ENCODE results near the gene CCNG1.

CCNG1 gene

GRCh38 chr5:163439092-163439425, 1.7 kb downstream of the CCNG1 start:
- Histone ChIP-seq H3K9ac (ENCODE audit: low read depth, low read length, poor library complexity, severe bottlenecking) (peak overlapping the region; percentile 97), H3K79me2 (ENCODE audit: insufficient read depth, low read length) (peaks cover 46% of the 10 kb centered on the region), H3K9me2 (replicated peaks; ENCODE audit: low read depth, low read length) (no peaks in the 10 kb centered on the region), H3K4me3 (ENCODE audit: low read length, poor library complexity, severe bottlenecking) (peak overlapping the region; percentile 93), H3F3A (ENCODE audit: low read depth) (no peaks in the 10 kb centered on the region), H3K27me3 (ENCODE audit: insufficient read depth, low read length, poor library complexity, severe bottlenecking) (no peaks in the 10 kb centered on the region), H2AFZ (ENCODE audit: low read length) (no peak overlapping the region), H3K36me3 (ENCODE audit: insufficient read depth, low read length) (peaks cover 11% of the 10 kb centered on the region; the same call in 1 of the 2 replicates), H3K4me1 (ENCODE audit: insufficient read depth, low read length, poor library complexity, severe bottlenecking) (peaks cover 22% of the 10 kb centered on the region), H3K4me2 (ENCODE audit: low read depth, low read length, poor library complexity, severe bottlenecking) (peak overlapping the region; percentile 91), H4K20me1 (ENCODE audit: insufficient read depth, low read length, poor library complexity, severe bottlenecking) (peaks cover 21% of the 10 kb centered on the region), H3K9me3 (ENCODE audit: insufficient read depth, low read depth, low read length) (no peaks in the 10 kb centered on the region)
- no peak for TF ChIP-seq EZH2phosphoT487 (IDR thresholded peaks at IDR 0.05; ENCODE audit: borderline replicate concordance)
- TF ChIP-seq CTCF (conservative IDR thresholded peaks at IDR 0.05; ENCODE audit: low read length): no peak

GRCh38 chr5:163440954-163441353, 3.6 kb downstream of the CCNG1 start:
- Histone ChIP-seq H3K27me3 (ENCODE audit: insufficient read depth, low read length, poor library complexity, severe bottlenecking) (no peaks in the 10 kb centered on the region), H4K20me1 (ENCODE audit: insufficient read depth, low read length, poor library complexity, severe bottlenecking) (peaks cover 21% of the 10 kb centered on the region), H3K79me2 (ENCODE audit: insufficient read depth, low read length) (peaks cover 46% of the 10 kb centered on the region), H3K9ac (ENCODE audit: low read depth, low read length, poor library complexity, severe bottlenecking) (peak overlapping the region; percentile 97), H3K9me2 (replicated peaks; ENCODE audit: low read depth, low read length) (no peaks in the 10 kb centered on the region), H3K9me3 (ENCODE audit: insufficient read depth, low read depth, low read length) (no peaks in the 10 kb centered on the region), H3K4me3 (ENCODE audit: low read length, poor library complexity, severe bottlenecking) (peak overlapping the region; percentile 93), H3K4me1 (ENCODE audit: insufficient read depth, low read length, poor library complexity, severe bottlenecking) (peaks cover 18% of the 10 kb centered on the region), H3K36me3 (ENCODE audit: insufficient read depth, low read length) (peaks cover 11% of the 10 kb centered on the region; the same call in 1 of the 2 replicates), H3F3A (ENCODE audit: low read depth) (no peaks in the 10 kb centered on the region), H3K4me2 (ENCODE audit: low read depth, low read length, poor library complexity, severe bottlenecking) (peak overlapping the region; percentile 91), H2AFZ (ENCODE audit: low read length) (no peak overlapping the region)
- TF ChIP-seq EZH2phosphoT487 (IDR thresholded peaks at IDR 0.05; ENCODE audit: borderline replicate concordance) (no peak), CTCF (conservative IDR thresholded peaks at IDR 0.05; ENCODE audit: low read length) (no peak)

- peaks cover 9% of the 10 kb centered on the region for H3K4me1 ChIP-seq (ENCODE audit: insufficient read depth, low read length, poor library complexity, severe bottlenecking)
- TF ChIP-seq EZH2phosphoT487 (IDR thresholded peaks at IDR 0.05; ENCODE audit: borderline replicate concordance): no peak
- no peak for TF ChIP-seq CTCF (conservative IDR thresholded peaks at IDR 0.05; ENCODE audit: low read length)
- H3K4me3 ChIP-seq (ENCODE audit: low read length, poor library complexity, severe bottlenecking): no peak overlapping the region
- no peaks in the 10 kb centered on the region for H3K9me2 ChIP-seq (replicated peaks; ENCODE audit: low read depth, low read length)
- H3K36me3 ChIP-seq (ENCODE audit: insufficient read depth, low read length): peaks cover 11% of the 10 kb centered on the region; the same call in 1 of the 2 replicates
- no peak overlapping the region for H2AFZ ChIP-seq (ENCODE audit: low read length)
- H3F3A ChIP-seq (ENCODE audit: low read depth): no peaks in the 10 kb centered on the region
- H3K4me2 ChIP-seq (ENCODE audit: low read depth, low read length, poor library complexity, severe bottlenecking): no peak overlapping the region
- no peak overlapping the region for H3K9ac ChIP-seq (ENCODE audit: low read depth, low read length, poor library complexity, severe bottlenecking)
- H4K20me1 ChIP-seq (ENCODE audit: insufficient read depth, low read length, poor library complexity, severe bottlenecking): peaks cover 17% of the 10 kb centered on the region
- no peaks in the 10 kb centered on the region for H3K27me3 ChIP-seq (ENCODE audit: insufficient read depth, low read length, poor library complexity, severe bottlenecking)
- H3K9me3 ChIP-seq (ENCODE audit: insufficient read depth, low read depth, low read length): no peaks in the 10 kb centered on the region
- H3K79me2 ChIP-seq (ENCODE audit: insufficient read depth, low read length): peaks cover 24% of the 10 kb centered on the region
Observed at GRCh38 chr5:163444526-163444925, 7.1 kb downstream of the CCNG1 start.

Data from Loucy (cell line).